Fibroblast of lung (primary cell): ENCODE results near the gene PCBP4.

Experiments used
- CTCF ChIP-seq, 2 donors: IDR thresholded peaks in 1 of 2; conservative IDR thresholded peaks in 1 of 2; 1 replicate in 1 of 2; 2 replicates in 1 of 2; pipeline ENCODE4 v1.5.1; 2011 to 2012; ENCODE audit warnings: low read length in 2 of 2, control low read depth in 1 of 2, inconsistent platforms in 1 of 2, low read depth in 1 of 2, mild to moderate bottlenecking in 1 of 2
- EZH2 ChIP-seq: IDR thresholded peaks from 2 replicates; pipeline ENCODE4 v1.5.1; 2012; ENCODE audit warnings: low read length, control low read depth, mild to moderate bottlenecking; ENCODE audit errors: missing control alignments

GRCh38 chr3:51908026-51908425 is 59.2 kb downstream of the PCBP4 start:
- TF ChIP-seq CTCF (conservative IDR thresholded peaks at IDR 0.05 in 1 of 2, IDR thresholded peaks at IDR 0.05 in 1 of 2; ENCODE audit: low read depth in 1 of 2, low read length in 2 of 2), result no peak
- no peak for TF ChIP-seq EZH2
